Mesendoderm (in vitro differentiated cells): ENCODE data around the gene RNF113B.

Experiments
- DNase-seq: peaks from one replicate; pipeline ENCODE4 v3.0.0; 2013
- H2AK5ac ChIP-seq: 2 replicates; pipeline ENCODE4 v1.6.1; 2013; ENCODE audit warnings: low read length, inconsistent platforms
- H2BK120ac ChIP-seq: 2 replicates; pipeline ENCODE4 v1.6.1; 2013; ENCODE audit warnings: low read depth, mild to moderate bottlenecking, low read length, moderate library complexity, mixed read lengths
- H2BK15ac ChIP-seq: replicated peaks from 2 replicates; pipeline ENCODE4 v1.6.1; 2013; ENCODE audit warnings: low read depth, mild to moderate bottlenecking, moderate library complexity
- H2BK5ac ChIP-seq: 2 replicates; pipeline ENCODE4 v1.6.1; 2013; ENCODE audit warnings: low read length, inconsistent platforms
- H3K18ac ChIP-seq: 2 replicates; pipeline ENCODE4 v1.6.1; 2013; ENCODE audit warnings: mild to moderate bottlenecking, low read length, mixed read lengths
- H3K23ac ChIP-seq: one replicate; pipeline ENCODE4 v1.6.1; 2013; ENCODE audit warnings: low read length
- H3K27ac ChIP-seq: 2 replicates; pipeline ENCODE4 v1.5.1; 2013; ENCODE audit warnings: low read depth, mild to moderate bottlenecking, inconsistent platforms, low read length, moderate library complexity
- H3K27me3 ChIP-seq: 2 replicates; pipeline ENCODE4 v1.6.1; 2013; ENCODE audit warnings: low read length, control low read depth, mild to moderate bottlenecking, inconsistent platforms; ENCODE audit not compliant: insufficient read depth, poor library complexity
- H3K36me3 ChIP-seq: 2 replicates; pipeline ENCODE4 v1.6.1; 2013; ENCODE audit warnings: low read length, inconsistent platforms; ENCODE audit not compliant: control insufficient read depth, insufficient read depth
- H3K4ac ChIP-seq: one replicate; pipeline ENCODE4 v1.6.1; 2013; ENCODE audit warnings: low read depth, mild to moderate bottlenecking, low read length, moderate library complexity
- H3K4me1 ChIP-seq: 2 replicates; pipeline ENCODE4 v1.6.1; 2013; ENCODE audit warnings: low read depth, low read length, inconsistent platforms; ENCODE audit not compliant: control insufficient read depth
- H3K4me2 ChIP-seq: 2 replicates; pipeline ENCODE4 v1.6.1; 2013; ENCODE audit warnings: low read length
- H3K4me3 ChIP-seq: 2 replicates; pipeline ENCODE4 v1.5.1; 2013; ENCODE audit warnings: mild to moderate bottlenecking, low read length
- H3K56ac ChIP-seq: one replicate; pipeline ENCODE4 v1.6.1; 2013; ENCODE audit warnings: low read length
- H3K79me1 ChIP-seq: 2 replicates; pipeline ENCODE4 v1.6.1; 2013; ENCODE audit warnings: low read length, inconsistent platforms
- H3K79me2 ChIP-seq: 2 replicates; pipeline ENCODE4 v1.6.1; 2013; ENCODE audit warnings: mild to moderate bottlenecking, low read length; ENCODE audit not compliant: control insufficient read depth, insufficient read depth
- H3K9ac ChIP-seq: 2 replicates; pipeline ENCODE4 v1.6.1; 2013; ENCODE audit warnings: low read length, inconsistent platforms
- H4K5ac ChIP-seq: one replicate; pipeline ENCODE4 v1.6.1; 2013; ENCODE audit warnings: low read length
- H4K8ac ChIP-seq: one replicate; pipeline ENCODE4 v1.6.1; 2013; ENCODE audit warnings: low read depth, mild to moderate bottlenecking, control low read depth, low read length, moderate library complexity
- WGBS: extraction: QIAGEN DNeasy Blood & Tissue Kit; methylation state at CpG from one replicate; pipeline ENCODE4 v1.1.7; 2013; ENCODE audit warnings: low lambda C conversion rate, missing lambda C conversion rate; ENCODE audit not compliant: insufficient coverage; ENCODE audit errors: extremely low coverage; 5-methylcytosine and 5-hydroxymethylcytosine counted together

RNF113B gene

DNA sequence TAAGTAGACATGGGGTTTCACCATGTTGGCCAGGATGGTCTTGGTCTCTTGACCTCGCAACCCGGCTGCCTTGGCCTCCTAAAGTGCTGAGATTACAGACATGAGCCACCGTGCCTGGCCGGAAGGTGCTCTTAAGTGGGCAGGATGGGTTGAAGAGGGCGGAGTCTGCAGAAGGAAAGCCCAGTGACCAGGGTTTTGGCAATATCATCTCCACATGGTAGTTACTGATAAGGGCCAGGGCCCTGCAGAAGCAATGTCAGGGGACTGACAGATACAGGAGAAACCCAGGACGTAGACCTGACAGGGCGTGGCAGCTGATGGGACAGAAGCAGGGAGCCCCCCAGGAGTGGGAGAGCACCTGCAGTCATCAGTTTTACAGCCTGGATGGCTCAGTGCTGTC is 45.7 kb upstream of the RNF113B start:
- Histone ChIP-seq H3K9ac (no peak overlapping the region), H2BK120ac (no peak overlapping the region), H3K4ac (no peak overlapping the region), H4K8ac (no peak overlapping the region), H3K4me3 (no peak overlapping the region), H3K56ac (no peak overlapping the region), H3K27ac (no peak overlapping the region), H3K4me1 (no peaks in the 10 kb centered on the region), H2BK5ac (no peak overlapping the region), H4K5ac (no peak overlapping the region), H3K18ac (no peak overlapping the region), H3K4me2 (no peak overlapping the region), H3K79me2 (peaks cover 8% of the 10 kb centered on the region), H3K23ac (no peak overlapping the region), H3K79me1 (peaks cover 25% of the 10 kb centered on the region), H2AK5ac (no peak overlapping the region), H3K27me3 (no peaks in the 10 kb centered on the region), H3K36me3 (no peaks in the 10 kb centered on the region), H2BK15ac (no peak overlapping the region)
- no peak for DNase-seq
- WGBS = no CpG with 5 or more reads among the region's 7 CpGs

- H3K79me1 ChIP-seq = peaks cover 22% of the 10 kb centered on the region
- WGBS = no CpG with 5 or more reads among the region's 5 CpGs
- no peak overlapping the region for H3K4me2 ChIP-seq
- no peak overlapping the region for H3K4me3 ChIP-seq
- H3K4ac ChIP-seq = no peak overlapping the region
- no peaks in the 10 kb centered on the region for H3K4me1 ChIP-seq
- H3K56ac ChIP-seq = no peak overlapping the region
- no peak overlapping the region for H3K23ac ChIP-seq
- H3K27me3 ChIP-seq = no peaks in the 10 kb centered on the region
- no peak overlapping the region for H4K5ac ChIP-seq
- H2BK120ac ChIP-seq = no peak overlapping the region
- H3K79me2 ChIP-seq = peaks cover 5% of the 10 kb centered on the region
- H4K8ac ChIP-seq = no peak overlapping the region
- H2BK5ac ChIP-seq = no peak overlapping the region
- no peak for DNase-seq
- H3K27ac ChIP-seq = no peak overlapping the region
- H3K9ac ChIP-seq = no peak overlapping the region
- H2BK15ac ChIP-seq = no peak overlapping the region
- H2AK5ac ChIP-seq = no peak overlapping the region
- no peaks in the 10 kb centered on the region for H3K36me3 ChIP-seq
- no peak overlapping the region for H3K18ac ChIP-seq
Observed at GRCh38 chr13:98222081-98222554, 45.0 kb upstream of the RNF113B start.

- Histone ChIP-seq H3K79me1 (peaks cover 22% of the 10 kb centered on the region), H4K8ac (no peak overlapping the region), H3K79me2 (peaks cover 5% of the 10 kb centered on the region), H2AK5ac (no peak overlapping the region), H3K4me2 (no peak overlapping the region), H3K4me3 (no peak overlapping the region), H2BK120ac (no peak overlapping the region), H3K4me1 (no peaks in the 10 kb centered on the region), H3K4ac (no peak overlapping the region), H2BK5ac (no peak overlapping the region), H3K9ac (no peak overlapping the region), H3K23ac (no peak overlapping the region), H3K18ac (no peak overlapping the region), H3K36me3 (no peaks in the 10 kb centered on the region), H3K27ac (no peak overlapping the region), H4K5ac (no peak overlapping the region), H3K56ac (no peak overlapping the region), H2BK15ac (no peak overlapping the region), H3K27me3 (no peaks in the 10 kb centered on the region)
- DNase-seq = no peak
- no CpG with 5 or more reads among the region's 6 CpGs for WGBS
Observed at GRCh38 chr13:98221234-98221633, 44.2 kb upstream of the RNF113B start.

GRCh38 chr13:98220271-98220791 is 43.3 kb upstream of the RNF113B start:
- Histone ChIP-seq H4K5ac (no peak overlapping the region), H3K9ac (no peak overlapping the region), H3K4me1 (no peaks in the 10 kb centered on the region), H2AK5ac (no peak overlapping the region), H2BK15ac (no peak overlapping the region), H3K4me3 (no peak overlapping the region), H3K27me3 (no peaks in the 10 kb centered on the region), H3K36me3 (no peaks in the 10 kb centered on the region), H2BK120ac (no peak overlapping the region), H3K79me1 (peaks cover 17% of the 10 kb centered on the region), H4K8ac (no peak overlapping the region), H3K79me2 (peaks cover 5% of the 10 kb centered on the region), H3K18ac (no peak overlapping the region), H3K23ac (no peak overlapping the region), H3K56ac (no peak overlapping the region), H3K4ac (no peak overlapping the region), H3K4me2 (no peak overlapping the region), H2BK5ac (no peak overlapping the region), H3K27ac (no peak overlapping the region)
- DNase-seq = no peak
- WGBS = no CpG with 5 or more reads among the region's 4 CpGs

DNA sequence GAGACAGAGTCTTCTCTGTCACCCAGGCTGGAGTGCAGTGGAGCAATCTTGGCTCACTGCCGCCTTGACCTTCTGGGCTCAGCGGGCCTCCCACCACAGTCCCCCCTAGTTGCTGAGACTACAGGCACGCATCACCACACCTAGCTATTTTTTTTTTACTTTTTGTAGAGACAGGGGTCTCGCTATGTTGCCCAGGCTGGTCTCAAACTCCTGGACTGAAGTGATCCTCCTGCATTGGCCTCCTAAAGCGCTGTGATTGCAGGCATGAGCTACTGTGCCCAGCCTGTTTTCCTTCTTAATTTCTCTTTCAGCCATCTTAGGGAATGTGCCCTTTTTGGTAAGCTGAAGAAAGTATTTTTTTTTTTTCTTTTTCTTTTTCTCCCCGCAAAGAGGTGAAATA is 42.6 kb upstream of the RNF113B start:
- no peak overlapping the region for H3K4me2 ChIP-seq
- no peak overlapping the region for H2BK15ac ChIP-seq
- H3K4me1 ChIP-seq = no peaks in the 10 kb centered on the region
- DNase-seq = no peak
- H3K9ac ChIP-seq = no peak overlapping the region
- no peak overlapping the region for H2BK120ac ChIP-seq
- no peak overlapping the region for H3K4me3 ChIP-seq
- H2AK5ac ChIP-seq = no peak overlapping the region
- H3K23ac ChIP-seq = no peak overlapping the region
- no peak overlapping the region for H4K5ac ChIP-seq
- no peaks in the 10 kb centered on the region for H3K36me3 ChIP-seq
- no peaks in the 10 kb centered on the region for H3K27me3 ChIP-seq
- no CpG with 5 or more reads among the region's 6 CpGs for WGBS
- no peak overlapping the region for H2BK5ac ChIP-seq
- peaks cover 5% of the 10 kb centered on the region for H3K79me2 ChIP-seq
- no peak overlapping the region for H3K27ac ChIP-seq
- no peak overlapping the region for H3K56ac ChIP-seq
- H4K8ac ChIP-seq = no peak overlapping the region
- H3K18ac ChIP-seq = no peak overlapping the region
- peaks cover 18% of the 10 kb centered on the region for H3K79me1 ChIP-seq
- H3K4ac ChIP-seq = no peak overlapping the region

DNA sequence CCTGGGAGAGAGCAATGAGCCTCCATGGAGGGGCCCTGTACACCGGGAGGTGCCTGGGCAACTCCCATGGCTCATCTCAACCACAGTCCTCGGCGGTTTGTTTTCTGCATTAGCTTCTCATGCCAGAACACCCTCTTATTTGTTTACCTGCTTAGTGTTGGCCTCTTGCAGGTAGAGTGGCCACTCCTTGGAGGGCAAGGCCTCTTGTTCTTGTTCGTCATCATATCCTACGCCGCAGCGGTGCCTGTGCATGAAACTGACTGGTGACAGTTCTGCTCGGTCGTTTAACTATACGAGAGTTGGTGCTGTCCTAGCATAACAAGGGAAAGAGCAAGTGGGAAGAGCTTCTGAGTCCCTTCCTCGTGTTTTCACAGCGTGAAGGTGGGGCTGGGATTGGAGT is 40.5 kb upstream of the RNF113B start:
- DNase-seq = no peak
- no CpG with 5 or more reads among the region's 12 CpGs for WGBS

More for the DNA sequence above, 40.5 kb upstream of the RNF113B start:
- no peak overlapping the region for H3K23ac ChIP-seq
- H4K5ac ChIP-seq = no peak overlapping the region
- no peak overlapping the region for H2AK5ac ChIP-seq
- H3K27me3 ChIP-seq = no peaks in the 10 kb centered on the region
- no peaks in the 10 kb centered on the region for H3K4me1 ChIP-seq
- peaks cover 19% of the 10 kb centered on the region for H3K79me1 ChIP-seq
- no peak overlapping the region for H3K9ac ChIP-seq
- H3K18ac ChIP-seq = no peak overlapping the region
- H3K4ac ChIP-seq = no peak overlapping the region
- peaks cover 5% of the 10 kb centered on the region for H3K79me2 ChIP-seq
- H3K4me2 ChIP-seq = no peak overlapping the region
- H2BK15ac ChIP-seq = no peak overlapping the region
- no peak overlapping the region for H3K4me3 ChIP-seq
- H3K36me3 ChIP-seq = no peaks in the 10 kb centered on the region
- no peak overlapping the region for H3K56ac ChIP-seq
- H2BK5ac ChIP-seq = no peak overlapping the region
- no peak overlapping the region for H2BK120ac ChIP-seq
- no peak overlapping the region for H4K8ac ChIP-seq
- no peak overlapping the region for H3K27ac ChIP-seq
